A673 (cell line): Measurements from ENCODE around the gene KIAA0586. TPM values are rescaled to one million over a fixed set of nuclear protein-coding genes. Genes with fewer than 3 reads are reported as not detected.

Experiments
- Bru-seq: library from RNA; stranded (reverse); fragments of 400-500 nt; gene quantifications from one replicate; lab custom pipeline; 2021; lab: Mats Ljungman, UMichigan
- BruChase-seq, 2 experiments: library from RNA; stranded (reverse); fragments of 400-500 nt; gene quantifications; one replicate each; lab custom pipeline; 2021; lab: Mats Ljungman, UMichigan
- BruUV-seq: library from RNA; stranded (reverse); fragments of 400-500 nt; replicated peaks from 2 replicates; lab custom pipeline; 2021; lab: Mats Ljungman, UMichigan
- CTCF ChIA-PET: fragments of 300-600 bp; sonication (Branson Sonifier 250); formaldehyde crosslinking; loops from one replicate; lab custom pipeline; 2022; ENCODE audit warnings: antibody characterized with exemption; lab: Charles Lee
- POLR2A ChIA-PET: fragments of 300-600 bp; sonication (Branson Sonifier 250); formaldehyde crosslinking; loops from one replicate; lab custom pipeline; 2022; ENCODE audit warnings: antibody characterized with exemption; ENCODE audit not compliant: low non-redundant PET; lab: Charles Lee
- DNase-seq: peaks from one replicate; pipeline ENCODE4 v3.0.0-alpha.2; 2015; ENCODE audit warnings: low spot score
- H3K27ac ChIP-seq: fragments of 200-600 bp; sonication (generic); 2 replicates; pipeline ENCODE4 v1.5.1; 2016; ENCODE audit warnings: mixed run types, low read depth, mild to moderate bottlenecking, mixed read lengths, antibody characterized with exemption, low read length; ENCODE audit not compliant: poor library complexity, severe bottlenecking
- H3K27me3 ChIP-seq: fragments of 200-600 bp; sonication (generic); replicated peaks from 2 replicates; pipeline ENCODE4 v1.6.1; 2017; ENCODE audit warnings: mixed run types, low read depth, mild to moderate bottlenecking, mixed read lengths, antibody characterized with exemption, low read length; ENCODE audit not compliant: insufficient read depth, poor library complexity
- H3K36me3 ChIP-seq: fragments of 200-600 bp; sonication (generic); 2 replicates; pipeline ENCODE4 v1.6.1; 2016; ENCODE audit warnings: mixed run types, mild to moderate bottlenecking, mixed read lengths, antibody characterized with exemption, low read length; ENCODE audit not compliant: insufficient read depth, poor library complexity, severe bottlenecking
- H3K4me1 ChIP-seq: fragments of 200-600 bp; sonication (generic); 2 replicates; pipeline ENCODE4 v1.6.1; 2017; ENCODE audit warnings: mixed run types, mild to moderate bottlenecking, mixed read lengths, antibody characterized with exemption, low read length; ENCODE audit not compliant: insufficient read depth, poor library complexity, severe bottlenecking
- H3K4me3 ChIP-seq: fragments of 200-600 bp; sonication (generic); 2 replicates; pipeline ENCODE4 v1.5.1; 2016; ENCODE audit warnings: low read depth, mixed run types, mild to moderate bottlenecking, mixed read lengths, low read length; ENCODE audit not compliant: poor library complexity, severe bottlenecking
- H3K9me3 ChIP-seq: fragments of 200-600 bp; sonication (generic); 2 replicates; pipeline ENCODE4 v1.6.1; 2016; ENCODE audit warnings: mixed run types, low read depth, mild to moderate bottlenecking, mixed read lengths, antibody characterized with exemption, low read length; ENCODE audit not compliant: poor library complexity, severe bottlenecking
- EZH2 ChIP-seq: fragments of 200-600 bp; sonication (generic); IDR thresholded peaks from 2 replicates; pipeline ENCODE4 v1.6.1; 2017; ENCODE audit warnings: borderline replicate concordance, low read depth, mild to moderate bottlenecking, mixed read lengths, antibody characterized with exemption, low read length; ENCODE audit not compliant: poor library complexity, severe bottlenecking
- intact Hi-C: fragments of 100-400 bp; cut with micrococcal nuclease; formaldehyde crosslinking; loops from one replicate; pipeline ENCODE4 v1.10.0; 2022; ENCODE audit not compliant: unreplicated experiment
- long read RNA-seq: library from polyadenylated mRNA; stranded (forward); transcript quantifications from one replicate; pipeline ENCODE4 v2.0.0, GENCODE V29; 2022
- total RNA-seq: library from RNA; stranded (reverse); gene quantifications from 2 replicates; pipeline ENCODE4 v1.2.3, GENCODE V29; 2021
- TF ChIP-seq, protein P1 (sequence below): fragments of 300-800, 200-600 bp; sonication (generic); conservative IDR thresholded peaks from 2 replicates; pipeline ENCODE4 v1.5.1; 2017; ENCODE audit warnings: low read depth, mild to moderate bottlenecking, antibody characterized with exemption, low read length, moderate library complexity, mixed read lengths

The KIAA0586 gene
- 42.1 and 45.3 TPM in 2 replicates for total RNA-seq
- Bru-seq, nascent RNA: percentile 79 among the genes with signal in this experiment
- percentile 68 among the genes with signal in this experiment for BruChase-seq, experiment 1, labeled RNA remaining after a 2-hour chase
- BruChase-seq, experiment 2, labeled RNA remaining after a 6-hour chase: percentile 70 among the genes with signal in this experiment
- long read RNA-seq, partial matches to known transcripts: 15 of 40 reads
- long read RNA-seq, other reads (novel, unspliced or antisense): 25 of 40 reads

DNA sequence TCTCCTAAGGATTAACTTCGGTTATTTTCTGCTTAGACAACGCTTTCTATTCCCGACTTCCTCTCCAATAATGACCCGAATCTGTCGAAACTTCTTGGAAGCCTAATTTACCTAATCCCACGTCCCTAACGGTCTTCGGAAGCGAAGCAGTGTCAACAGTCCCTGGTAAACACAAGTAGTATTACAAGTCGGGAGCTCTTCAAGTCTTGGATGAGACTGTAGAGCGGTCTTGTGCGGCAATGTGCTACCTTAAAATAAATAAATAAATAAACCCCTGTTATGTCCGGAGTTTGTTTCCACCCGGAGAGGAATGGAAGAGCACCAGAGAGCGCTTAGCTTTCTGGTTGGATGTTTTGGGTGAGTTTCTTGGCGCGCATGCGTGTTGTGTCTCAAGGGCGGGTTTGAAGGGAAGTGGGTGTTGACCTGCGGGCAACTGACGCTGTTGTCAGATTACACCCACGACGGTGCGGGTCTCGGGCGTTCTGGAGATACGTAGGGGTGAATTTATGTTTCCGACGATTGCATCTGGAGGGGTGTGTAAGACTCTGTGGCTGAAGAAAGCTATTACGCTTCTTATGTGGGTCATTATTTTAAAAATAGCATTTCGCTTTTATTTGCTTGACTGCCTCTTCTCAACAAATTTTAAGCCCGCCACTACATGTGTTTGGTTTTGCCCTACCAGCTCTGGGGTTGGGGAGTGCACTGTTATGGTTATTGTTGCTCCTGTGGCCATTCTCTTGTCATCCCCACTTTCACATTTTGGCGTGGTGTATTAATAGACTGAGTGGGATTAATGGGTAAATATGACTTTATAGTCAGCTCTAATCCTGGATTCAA lies at the start of gene KIAA0586, which contains the start of gene TIMM9:
TSS of gene KIAA0586 (plus strand) at position 439 of the 837 bp plus-strand sequence. CDS start 546 bp downstream, outside the sequence.
TSS of gene TIMM9 (minus strand) at position 251 of the 837 bp plus-strand sequence. CDS start 15,586 bp downstream, outside the sequence.
- intact Hi-C loops: loop anchor here (1.0 kb wide), 1 partner anchor 129 kb away; the partner anchor contains the start of gene ARID4A
- Histone ChIP-seq H3K9me3 (no peaks in the 10 kb centered on the region), H3K27ac (peak within 1 kb of the TSS; percentile 98), H3K4me3 (peak within 1 kb of the TSS; percentile 86), H3K27me3 (no peaks in the 10 kb centered on the region), H3K4me1 (peaks cover 12% of the 10 kb centered on the region), H3K36me3 (peaks cover 20% of the 10 kb centered on the region)
- ChIA-PET POLR2A (no interaction called here), CTCF (interaction anchor here (0.5 kb wide), 1 partner anchor 22 kb away, joined by 3 read pairs; no protein-coding TSS in a partner anchor)
- peak; percentile 99 for DNase-seq
- BruUV-seq: no TSS peak
- TF ChIP-seq, protein P1, sequence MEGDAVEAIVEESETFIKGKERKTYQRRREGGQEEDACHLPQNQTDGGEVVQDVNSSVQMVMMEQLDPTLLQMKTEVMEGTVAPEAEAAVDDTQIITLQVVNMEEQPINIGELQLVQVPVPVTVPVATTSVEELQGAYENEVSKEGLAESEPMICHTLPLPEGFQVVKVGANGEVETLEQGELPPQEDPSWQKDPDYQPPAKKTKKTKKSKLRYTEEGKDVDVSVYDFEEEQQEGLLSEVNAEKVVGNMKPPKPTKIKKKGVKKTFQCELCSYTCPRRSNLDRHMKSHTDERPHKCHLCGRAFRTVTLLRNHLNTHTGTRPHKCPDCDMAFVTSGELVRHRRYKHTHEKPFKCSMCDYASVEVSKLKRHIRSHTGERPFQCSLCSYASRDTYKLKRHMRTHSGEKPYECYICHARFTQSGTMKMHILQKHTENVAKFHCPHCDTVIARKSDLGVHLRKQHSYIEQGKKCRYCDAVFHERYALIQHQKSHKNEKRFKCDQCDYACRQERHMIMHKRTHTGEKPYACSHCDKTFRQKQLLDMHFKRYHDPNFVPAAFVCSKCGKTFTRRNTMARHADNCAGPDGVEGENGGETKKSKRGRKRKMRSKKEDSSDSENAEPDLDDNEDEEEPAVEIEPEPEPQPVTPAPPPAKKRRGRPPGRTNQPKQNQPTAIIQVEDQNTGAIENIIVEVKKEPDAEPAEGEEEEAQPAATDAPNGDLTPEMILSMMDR: no peak
- TF ChIP-seq EZH2: no peak

DNA sequence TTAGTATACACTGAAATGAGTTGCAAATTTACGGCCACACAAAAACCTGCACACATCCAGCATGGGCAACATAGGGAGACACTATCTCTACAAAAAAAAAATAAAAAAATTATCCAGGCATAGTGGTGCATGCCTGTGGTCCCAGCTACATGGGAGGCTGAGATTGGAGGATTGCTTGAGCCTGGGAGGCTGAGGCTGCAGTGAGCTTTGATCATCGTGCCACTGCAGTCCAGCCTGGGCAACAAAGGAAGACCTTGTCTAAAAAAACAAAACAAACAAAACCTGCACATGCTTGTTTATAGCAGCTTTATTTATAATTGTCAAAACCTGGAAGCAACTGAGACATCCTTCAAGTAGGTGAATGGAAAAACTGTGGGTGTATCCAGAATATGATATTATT lies 36.7 kb upstream of the KIAA0586 start:
- POLR2A ChIA-PET: no interaction called here
- BruUV-seq: no TSS peak
- Histone ChIP-seq H3K4me1 (no peaks in the 10 kb centered on the region), H3K27ac (no peak overlapping the region), H3K36me3 (no peaks in the 10 kb centered on the region), H3K27me3 (no peaks in the 10 kb centered on the region), H3K4me3 (no peak overlapping the region), H3K9me3 (no peaks in the 10 kb centered on the region)
- intact Hi-C loops: no loop called here
- TF ChIP-seq, protein P1: no peak
- TF ChIP-seq EZH2: no peak
- CTCF ChIA-PET: no interaction called here
- DNase-seq: no peak

DNA sequence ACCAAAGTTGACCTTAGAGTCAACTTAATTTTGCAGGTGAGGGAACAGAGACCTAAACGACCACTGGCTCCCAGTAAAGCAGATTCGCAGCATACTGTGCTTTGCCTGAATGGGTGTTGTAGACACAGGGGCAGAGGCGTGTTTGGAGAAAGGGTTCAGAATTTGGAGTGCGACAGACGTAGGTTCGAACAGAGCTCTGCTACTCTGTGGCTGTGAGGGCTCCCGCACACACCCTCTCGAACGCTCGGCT lies 32.0 kb upstream of the KIAA0586 start:
- no peak for DNase-seq
- intact Hi-C loops: loop anchor here (5.0 kb wide), 1 partner anchor 288 kb away; no protein-coding TSS in a partner anchor

More for the DNA sequence above, 32.0 kb upstream of the KIAA0586 start:
- no peak overlapping the region for H3K27ac ChIP-seq
- TF ChIP-seq, protein P1: no peak
- TF ChIP-seq EZH2: no peak
- H3K4me3 ChIP-seq: peak overlapping the region; percentile 48
- CTCF ChIA-PET: no interaction called here
- H3K9me3 ChIP-seq: no peaks in the 10 kb centered on the region
- H3K27me3 ChIP-seq: no peaks in the 10 kb centered on the region
- no peaks in the 10 kb centered on the region for H3K4me1 ChIP-seq
- H3K36me3 ChIP-seq: no peaks in the 10 kb centered on the region
- POLR2A ChIA-PET: no interaction called here
- no TSS peak for BruUV-seq
